ACC112 (cell line): ENCODE results near the gene ILRUN.
"Not testable (repeated sequence)": the region's sequence is repeated elsewhere in the genome, so short reads cannot be mapped to it uniquely, and the experiment has no call there.

Source experiments
- H2AFZ ChIP-seq: fragments of 200-600 bp; sonication (generic); one replicate; pipeline ENCODE4 v1.6.0; 2017; ENCODE audit warnings: antibody characterized with exemption, low read length; ENCODE audit not compliant: unreplicated experiment
- H3K27ac ChIP-seq: fragments of 200-600 bp; sonication (generic); 2 replicates; pipeline ENCODE4 v1.5.1; 2014; ENCODE audit warnings: low read depth, mild to moderate bottlenecking, antibody characterized with exemption, low read length, moderate library complexity
- H3K27me3 ChIP-seq: fragments of 200-600 bp; sonication (generic); 2 replicates; pipeline ENCODE4 v1.6.1; 2014; ENCODE audit warnings: mild to moderate bottlenecking, antibody characterized with exemption, low read length, moderate library complexity, mixed read lengths; ENCODE audit not compliant: insufficient read depth
- H3K36me3 ChIP-seq: fragments of 200-600 bp; sonication (generic); 2 replicates; pipeline ENCODE4 v1.6.1; 2016; ENCODE audit warnings: mild to moderate bottlenecking, antibody characterized with exemption, low read length, moderate library complexity, mixed read lengths; ENCODE audit not compliant: insufficient read depth
- H3K4me1 ChIP-seq: fragments of 200-600 bp; sonication (generic); one replicate; pipeline ENCODE4 v1.6.1; 2016; ENCODE audit warnings: low read length, mixed read lengths; ENCODE audit not compliant: insufficient read depth, unreplicated experiment, control insufficient read depth
- H3K4me3 ChIP-seq: fragments of 200-600 bp; sonication (generic); 2 replicates; pipeline ENCODE4 v1.5.1; 2014; ENCODE audit warnings: mild to moderate bottlenecking, low read depth, low read length
- H3K79me2 ChIP-seq: fragments of 200-600 bp; sonication (generic); one replicate; pipeline ENCODE4 v1.6.0; 2016; ENCODE audit warnings: low read length; ENCODE audit not compliant: control insufficient read depth, unreplicated experiment, insufficient read depth

The ILRUN gene

DNA sequence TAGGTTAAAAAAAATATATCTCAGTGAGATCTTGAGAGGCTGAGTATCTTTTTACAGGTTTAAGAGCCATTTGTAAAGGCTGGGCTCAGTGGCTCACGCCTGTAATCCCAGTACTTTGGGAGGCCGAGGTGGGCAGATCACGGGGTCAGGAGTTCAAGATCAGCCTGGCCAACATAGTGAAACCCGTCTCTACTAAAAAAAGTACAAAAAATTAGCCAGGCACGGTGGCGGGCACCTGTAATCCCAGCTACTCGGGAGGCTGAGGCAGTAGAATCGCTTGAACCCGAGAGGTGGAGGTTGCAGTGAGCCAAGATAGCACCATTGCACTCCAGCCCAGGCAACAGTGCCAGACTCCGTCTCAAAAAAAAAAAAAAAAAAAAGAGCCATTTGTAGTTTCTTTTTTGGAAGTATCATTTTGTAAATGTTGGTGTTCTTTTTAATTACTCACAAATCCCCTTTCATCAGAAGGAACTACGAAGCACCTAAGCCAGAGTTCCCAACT is 40.6 kb downstream of the ILRUN start:
- peak overlapping the region; percentile 80 for H3K4me3 ChIP-seq
- H3K27me3 ChIP-seq, H2AFZ ChIP-seq: not testable (repeated sequence)
- H3K27ac ChIP-seq, result peak overlapping the region; percentile 100
- peaks cover 36% of the 10 kb centered on the region for H3K4me1 ChIP-seq
- H3K36me3 ChIP-seq, result peaks cover 10% of the 10 kb centered on the region; the same call in 1 of the 2 replicates
- peaks cover 66% of the 10 kb centered on the region for H3K79me2 ChIP-seq

DNA sequence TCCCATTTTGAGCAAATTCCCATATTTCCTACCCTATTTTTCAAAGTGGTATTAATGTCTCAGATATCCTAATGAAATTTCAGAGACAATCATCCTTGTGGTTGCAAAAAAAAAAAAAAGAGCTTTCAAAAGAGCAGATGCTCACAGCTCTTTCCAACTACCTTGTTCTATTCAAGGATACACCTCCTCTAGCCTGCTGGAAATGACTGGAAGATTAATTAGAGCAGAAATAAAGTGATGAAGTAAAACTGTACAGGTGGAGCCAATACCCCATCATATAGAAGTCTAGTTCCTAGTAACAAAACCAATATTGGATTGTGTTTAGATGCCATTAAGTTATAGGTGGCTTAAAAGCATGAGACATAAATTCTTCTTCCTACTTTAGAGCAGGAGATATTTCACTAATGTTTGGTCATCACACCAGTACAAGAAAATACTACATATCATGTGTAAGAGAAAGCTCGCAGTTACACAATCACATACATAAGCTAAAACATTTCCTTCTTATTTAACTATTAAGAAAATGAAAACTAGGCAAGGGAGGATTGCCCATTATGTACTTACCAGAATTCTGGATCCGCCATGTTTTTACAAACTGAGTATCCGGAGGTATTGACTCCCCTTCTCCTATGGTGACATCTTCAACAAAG is 42.4 kb downstream of the ILRUN start:
- Histone ChIP-seq H3K36me3 (peaks cover 10% of the 10 kb centered on the region; the same call in 1 of the 2 replicates), H3K27me3 (no peaks in the 10 kb centered on the region), H3K27ac (no peak overlapping the region), H3K4me3 (no peak overlapping the region), H2AFZ (no peak overlapping the region), H3K79me2 (peaks cover 62% of the 10 kb centered on the region), H3K4me1 (peaks cover 29% of the 10 kb centered on the region)

DNA sequence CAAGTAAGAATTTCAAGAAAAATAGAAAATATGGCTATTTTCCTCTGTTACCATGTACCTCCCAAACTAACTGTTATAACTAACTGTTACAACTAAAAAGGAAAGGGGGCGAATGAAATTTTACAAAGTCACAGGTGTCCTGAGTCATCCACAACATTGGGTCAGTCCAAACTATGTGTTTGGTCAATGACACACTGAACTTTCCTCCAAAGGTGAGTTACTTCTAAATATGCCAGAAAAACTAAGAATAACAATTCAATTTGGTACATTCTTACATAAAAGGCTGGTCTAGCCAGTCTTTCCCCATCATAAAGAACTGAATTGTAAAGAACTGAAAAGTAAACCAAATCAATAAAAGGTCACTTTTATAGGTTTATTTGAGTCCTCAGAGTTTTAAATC is 44.3 kb downstream of the ILRUN start:
- Histone ChIP-seq H3K4me1 (peaks cover 11% of the 10 kb centered on the region), H3K36me3 (peaks cover 10% of the 10 kb centered on the region; the same call in 1 of the 2 replicates), H3K79me2 (peaks cover 65% of the 10 kb centered on the region), H3K4me3 (no peak overlapping the region), H3K27ac (no peak overlapping the region), H3K27me3 (no peaks in the 10 kb centered on the region), H2AFZ (no peak overlapping the region)

DNA sequence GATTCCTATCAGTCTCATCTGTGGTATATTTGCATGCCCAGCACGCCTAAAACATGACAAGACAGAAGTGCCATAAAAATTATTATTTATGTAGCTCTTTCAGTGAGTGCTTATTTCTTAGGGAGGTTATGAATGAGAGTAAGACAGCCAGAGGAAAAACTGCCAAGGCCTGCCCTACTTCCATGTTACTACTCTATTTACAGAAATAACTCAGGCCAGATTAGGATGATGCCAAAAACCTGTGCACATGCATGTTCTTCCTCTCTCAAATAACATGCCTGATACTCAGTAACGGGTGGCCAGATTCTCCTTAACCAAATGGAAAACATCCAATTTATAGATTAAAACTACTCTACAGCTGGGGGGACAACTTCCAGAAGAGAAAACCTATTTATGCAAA is 45.7 kb downstream of the ILRUN start:
- Histone ChIP-seq H3K4me3 (no peak overlapping the region), H3K27ac (no peak overlapping the region), H3K79me2 (peaks cover 60% of the 10 kb centered on the region), H3K27me3 (no peaks in the 10 kb centered on the region), H3K4me1 (no peaks in the 10 kb centered on the region), H2AFZ (no peak overlapping the region), H3K36me3 (peaks cover 21% of the 10 kb centered on the region)

- not testable (repeated sequence) for H3K4me3 ChIP-seq, H3K27ac ChIP-seq, H2AFZ ChIP-seq, H3K27me3 ChIP-seq, H3K4me1 ChIP-seq
- Histone ChIP-seq H3K79me2 (peaks cover 55% of the 10 kb centered on the region), H3K36me3 (peaks cover 26% of the 10 kb centered on the region)
Measured at GRCh38 chr6:34650232-34650631, 46.3 kb downstream of the ILRUN start.

DNA sequence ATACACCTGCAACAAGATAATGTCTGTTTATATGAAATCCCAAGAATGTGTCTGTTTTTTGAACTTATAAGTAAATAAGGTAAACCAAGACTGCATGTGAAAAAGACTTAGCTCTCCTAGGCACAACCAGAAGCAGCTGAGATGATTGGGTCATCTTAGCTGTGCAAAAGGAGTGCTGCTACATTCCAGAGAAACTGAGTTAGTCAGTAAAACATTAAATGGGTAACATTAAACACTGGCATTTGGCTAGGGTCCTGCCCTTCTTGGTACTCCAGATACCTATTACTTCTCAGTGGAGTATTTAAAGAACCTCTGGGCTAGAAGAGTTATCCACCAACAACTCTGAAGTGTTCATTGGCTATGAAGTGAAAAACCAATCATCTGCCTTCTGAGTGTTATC is 47.8 kb downstream of the ILRUN start:
- peaks cover 26% of the 10 kb centered on the region for H3K36me3 ChIP-seq

More for the DNA sequence above, 47.8 kb downstream of the ILRUN start:
- H3K4me3 ChIP-seq, result no peak overlapping the region
- no peaks in the 10 kb centered on the region for H3K4me1 ChIP-seq
- H2AFZ ChIP-seq, result no peak overlapping the region
- no peak overlapping the region for H3K27ac ChIP-seq
- H3K79me2 ChIP-seq, result peaks cover 42% of the 10 kb centered on the region
- H3K27me3 ChIP-seq, result no peaks in the 10 kb centered on the region
